ENCODE measurements around the gene ARHGAP26.

Gene ARHGAP26

DNA sequence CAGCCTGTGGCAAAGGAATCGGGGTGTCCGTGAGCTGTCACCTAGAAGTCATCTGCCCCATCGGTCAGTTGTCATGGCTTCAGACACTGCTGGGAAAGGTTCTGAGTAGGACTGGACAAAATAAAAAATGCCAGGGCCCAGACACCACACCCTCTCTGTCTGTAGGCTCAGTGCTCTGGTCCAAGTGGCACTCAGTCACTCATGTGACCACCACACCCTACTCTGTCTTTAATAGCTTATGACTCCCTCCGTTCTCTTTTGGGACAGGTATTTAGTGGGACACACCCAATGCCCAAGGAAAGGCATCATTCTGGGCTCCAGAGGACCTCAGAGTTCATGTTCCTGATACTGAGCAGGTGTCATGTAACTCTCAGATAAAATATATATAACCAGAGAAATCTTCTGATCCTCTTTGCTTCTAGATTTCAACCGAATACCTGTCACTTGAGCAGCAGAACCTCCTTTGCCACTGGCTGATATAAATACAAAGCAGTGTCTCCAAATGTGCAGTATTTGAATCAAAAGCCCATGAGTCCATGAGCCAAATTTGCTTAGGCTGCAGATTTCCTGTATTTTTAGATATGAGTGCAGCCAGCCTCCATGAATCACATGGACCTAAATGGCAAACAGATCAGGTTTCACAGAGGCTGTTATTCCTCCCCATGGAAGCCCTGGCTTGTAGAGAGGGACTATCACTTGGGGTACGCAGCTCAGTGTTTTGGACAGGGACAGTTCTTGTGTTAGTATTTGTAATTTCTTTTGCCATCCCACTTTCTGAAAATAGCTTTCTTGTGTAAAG is 272.0 kb downstream of the ARHGAP26 start:
- DNase-seq (ENCODE audit: low spot score) = no peak

- no peak for DNase-seq (ENCODE audit: low spot score)
Measured at GRCh38 chr5:143044265-143044664, 274.1 kb downstream of the ARHGAP26 start.

GRCh38 chr5:143045062-143045461 is 274.9 kb downstream of the ARHGAP26 start:
- no peak for DNase-seq (ENCODE audit: low spot score)

GRCh38 chr5:143046314-143046713 is 276.1 kb downstream of the ARHGAP26 start:
- DNase-seq (ENCODE audit: low spot score) = peak; percentile 43

DNA sequence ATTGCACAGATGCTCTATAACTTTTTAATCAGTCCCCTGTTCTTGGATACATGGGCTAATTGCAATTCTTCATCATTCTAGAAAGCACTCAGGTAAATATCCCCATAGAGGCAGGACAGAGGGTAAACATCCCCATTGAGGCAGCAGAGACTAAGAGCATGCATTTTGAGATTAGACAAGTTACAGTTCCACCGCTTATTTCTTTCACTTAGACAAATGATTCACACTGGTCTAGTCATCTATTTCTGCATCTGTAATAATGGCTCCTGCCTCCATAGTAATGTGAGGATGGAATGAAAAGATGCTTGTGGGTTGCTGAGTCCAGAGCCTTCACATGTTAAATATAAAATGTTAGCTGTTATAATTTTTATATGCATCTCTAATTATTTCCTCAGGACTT is 276.9 kb downstream of the ARHGAP26 start:
- DNase-seq (ENCODE audit: low spot score) = no peak

DNA sequence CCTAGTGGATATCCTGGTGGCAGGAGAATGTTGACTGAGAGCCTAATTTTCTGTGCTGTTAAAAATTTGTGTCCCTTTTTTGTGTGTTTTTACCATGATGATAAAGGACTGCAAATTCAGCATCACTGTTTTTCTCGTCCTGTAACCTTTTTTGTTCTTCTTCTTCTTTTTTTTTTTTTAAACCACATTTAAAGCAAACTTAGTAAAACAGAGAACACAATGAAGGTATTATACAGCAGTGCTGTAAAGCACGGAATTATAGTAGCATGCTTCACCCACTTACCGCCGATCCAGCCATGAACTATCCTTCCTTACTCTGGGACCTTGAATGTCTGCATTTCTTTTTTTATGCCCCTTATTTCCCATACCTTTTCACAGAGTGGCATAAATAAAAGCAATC is 280.0 kb downstream of the ARHGAP26 start:
- no peak for DNase-seq (ENCODE audit: low spot score)

DNA sequence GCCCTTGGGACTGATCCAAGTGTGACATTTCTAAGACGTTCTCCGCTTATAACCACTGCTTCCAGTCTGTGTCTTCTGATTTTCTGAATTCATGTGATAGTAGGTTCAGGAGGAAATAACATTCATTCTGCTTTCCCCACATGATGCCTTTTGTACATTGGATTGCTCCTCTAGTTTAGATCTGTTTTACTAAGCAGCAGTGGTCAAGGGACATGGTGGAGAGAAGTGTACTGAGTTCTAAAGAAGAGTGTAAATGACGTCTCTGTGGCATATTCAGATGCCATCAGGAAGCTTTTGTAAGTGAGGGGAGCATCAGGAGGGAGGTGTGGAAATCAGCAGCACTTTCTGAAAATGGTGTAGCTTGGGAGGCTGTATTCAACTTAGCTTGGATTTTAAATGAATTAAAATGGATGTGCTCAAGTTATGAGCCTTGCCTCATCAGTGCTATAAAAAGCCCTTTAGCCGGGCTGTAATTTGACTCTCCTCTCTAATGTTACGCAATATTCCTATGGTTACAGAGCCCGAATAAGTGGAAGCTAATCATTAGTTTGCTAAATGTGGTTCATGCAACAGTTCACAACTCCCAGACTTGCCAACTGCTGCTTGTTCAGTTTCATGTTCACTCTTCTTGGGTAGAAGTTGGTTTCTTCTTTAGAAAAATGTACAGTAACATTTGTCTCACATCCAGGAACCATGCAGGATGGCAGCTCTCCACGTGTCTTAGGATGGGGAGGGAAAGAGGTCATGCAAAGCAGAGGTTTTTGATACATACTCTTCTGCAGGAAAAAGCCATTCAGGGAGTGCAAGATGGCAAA is 281.3 kb downstream of the ARHGAP26 start:
- peak; percentile 48 for DNase-seq (ENCODE audit: low spot score)

- no peak for DNase-seq (ENCODE audit: low spot score)
Measured at GRCh38 chr5:143052967-143053682, 282.9 kb downstream of the ARHGAP26 start.

- DNase-seq (ENCODE audit: low spot score) = no peak
Measured at GRCh38 chr5:143053780-143054179, 283.6 kb downstream of the ARHGAP26 start.

GRCh38 chr5:143054480-143054941 is 284.3 kb downstream of the ARHGAP26 start:
- no peak for DNase-seq (ENCODE audit: low spot score)

DNA sequence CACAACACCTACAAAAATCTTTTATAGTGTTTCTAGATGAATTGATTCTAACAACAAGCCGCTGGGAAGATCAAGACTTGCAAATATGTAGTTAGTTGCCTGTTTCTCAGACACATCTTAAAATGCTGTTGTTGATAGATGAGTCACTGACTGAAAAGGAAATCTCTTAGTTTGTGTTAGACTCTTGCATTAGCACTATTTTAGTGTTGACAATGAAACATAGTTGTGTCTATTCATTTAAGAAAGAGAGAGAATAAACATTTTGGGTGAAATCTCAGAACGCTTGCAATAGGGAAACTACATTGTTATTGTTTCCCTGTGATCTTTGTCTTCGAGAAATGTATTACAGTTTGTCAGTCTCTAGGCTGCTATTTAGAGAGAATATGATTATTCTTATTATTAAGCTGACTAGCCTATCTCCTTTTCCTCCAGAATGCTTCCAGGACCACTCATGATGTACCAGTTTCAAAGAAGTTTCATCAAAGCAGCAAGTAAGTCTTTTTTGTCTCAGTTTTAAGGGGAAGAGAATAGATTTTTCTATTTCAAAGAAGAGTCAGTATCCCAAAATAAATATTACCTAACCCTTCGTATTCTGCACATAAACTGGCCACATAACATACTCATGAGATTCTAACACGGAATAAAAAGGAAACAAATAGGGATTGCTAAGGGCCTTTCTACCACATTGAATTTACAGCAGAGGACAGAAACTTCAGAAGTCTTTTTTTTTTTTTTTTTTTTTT is 285.6 kb downstream of the ARHGAP26 start:
- DNase-seq (ENCODE audit: low spot score) = no peak

DNA sequence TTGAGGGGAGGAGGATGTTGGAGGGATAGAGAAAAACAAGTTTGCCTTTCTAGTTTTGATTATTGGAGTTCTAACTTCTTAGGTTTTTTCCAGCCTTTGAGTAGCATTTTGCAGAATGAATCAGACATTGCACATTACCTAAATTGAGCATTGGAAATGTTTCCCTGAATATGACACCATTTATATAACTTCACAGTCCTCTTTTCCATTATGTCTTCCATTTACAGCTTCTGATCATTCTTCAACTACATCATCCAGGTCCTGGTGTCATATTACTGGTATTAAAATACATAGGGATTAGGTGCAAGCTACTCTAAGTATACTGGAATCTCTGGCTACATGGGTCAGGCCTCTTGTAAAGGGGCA is 286.1 kb downstream of the ARHGAP26 start:
- no peak for DNase-seq (ENCODE audit: low spot score)

DNA sequence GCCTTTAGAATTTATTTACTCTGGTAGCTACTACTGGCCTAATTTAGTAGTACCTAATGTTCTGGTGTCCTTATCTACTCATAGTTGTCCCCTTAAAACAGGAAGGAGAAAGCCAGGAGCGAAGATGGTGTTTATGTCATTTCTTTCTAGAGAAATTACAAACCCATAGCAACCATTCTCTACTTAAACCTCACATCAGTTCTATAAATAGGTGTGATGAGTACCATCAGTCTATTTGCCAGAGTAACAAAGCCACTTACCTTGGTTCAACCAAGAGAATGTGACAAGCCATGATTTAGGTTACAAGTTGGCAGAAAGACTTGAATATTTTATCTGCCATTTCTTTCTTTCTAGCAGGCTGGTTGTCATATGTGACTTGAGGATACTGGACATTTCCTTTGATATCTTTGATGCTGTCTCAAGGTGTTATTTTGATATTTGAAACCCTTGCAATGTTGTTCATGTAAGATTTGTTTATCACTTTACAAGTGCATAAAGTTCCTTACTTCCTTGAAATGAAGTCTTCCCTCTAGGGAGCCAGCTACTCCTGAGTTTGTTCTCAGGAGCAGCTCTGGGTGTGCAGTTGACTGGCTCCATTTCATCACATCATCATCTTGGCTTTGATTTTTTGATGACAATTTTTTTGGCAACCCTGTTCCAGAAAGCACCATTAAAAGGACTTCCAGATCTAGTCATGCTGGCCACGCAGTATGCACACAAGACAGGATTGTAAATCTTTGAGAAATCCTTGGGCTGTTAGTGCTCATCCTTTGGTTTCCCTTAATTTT is 286.8 kb downstream of the ARHGAP26 start:
- no peak for DNase-seq (ENCODE audit: low spot score)

DNA sequence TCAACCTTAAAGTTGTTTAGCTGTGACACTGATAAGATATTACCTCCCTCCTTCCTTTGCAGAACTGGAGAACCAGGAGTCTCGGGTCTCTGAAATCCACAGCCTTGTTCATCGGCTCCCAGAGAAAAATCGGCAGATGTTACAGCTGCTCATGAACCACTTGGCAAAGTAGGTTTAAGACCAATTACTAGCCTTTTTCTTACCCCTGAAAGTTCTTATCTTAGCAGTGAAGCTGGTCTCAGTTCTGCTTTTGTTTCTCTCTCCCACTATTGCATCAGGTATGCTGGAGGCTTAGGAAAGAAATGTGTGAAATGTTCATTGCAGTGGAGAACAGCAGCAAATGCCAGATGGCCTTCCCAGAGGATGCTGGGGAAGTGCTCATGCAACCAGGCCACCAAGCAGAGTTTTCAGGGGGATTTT is 287.4 kb downstream of the ARHGAP26 start:
- no peak for DNase-seq (ENCODE audit: low spot score)

DNA sequence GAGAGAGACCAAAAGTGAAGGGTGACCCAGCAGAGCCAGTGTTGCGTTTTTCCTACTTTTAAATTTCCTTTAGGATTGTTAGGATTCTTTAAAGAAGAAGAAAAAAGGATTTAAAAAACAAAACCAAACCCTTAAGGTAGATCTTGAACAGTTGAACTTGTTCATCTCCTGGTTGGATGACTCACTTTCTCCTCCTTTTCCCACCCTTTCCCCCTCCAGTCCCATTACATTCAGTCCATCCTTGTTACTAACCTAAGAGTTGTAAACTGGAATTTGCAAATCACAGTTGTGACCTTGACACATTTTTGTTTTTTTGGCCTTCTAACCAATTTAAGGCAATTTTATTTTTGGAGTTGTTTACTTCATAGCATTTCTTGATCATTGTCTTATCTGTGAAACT is 289.2 kb downstream of the ARHGAP26 start:
- DNase-seq (ENCODE audit: low spot score) = no peak

- peak; percentile 69 for DNase-seq (ENCODE audit: low spot score)
Measured at GRCh38 chr5:143059976-143060765, 290.0 kb downstream of the ARHGAP26 start.

DNA sequence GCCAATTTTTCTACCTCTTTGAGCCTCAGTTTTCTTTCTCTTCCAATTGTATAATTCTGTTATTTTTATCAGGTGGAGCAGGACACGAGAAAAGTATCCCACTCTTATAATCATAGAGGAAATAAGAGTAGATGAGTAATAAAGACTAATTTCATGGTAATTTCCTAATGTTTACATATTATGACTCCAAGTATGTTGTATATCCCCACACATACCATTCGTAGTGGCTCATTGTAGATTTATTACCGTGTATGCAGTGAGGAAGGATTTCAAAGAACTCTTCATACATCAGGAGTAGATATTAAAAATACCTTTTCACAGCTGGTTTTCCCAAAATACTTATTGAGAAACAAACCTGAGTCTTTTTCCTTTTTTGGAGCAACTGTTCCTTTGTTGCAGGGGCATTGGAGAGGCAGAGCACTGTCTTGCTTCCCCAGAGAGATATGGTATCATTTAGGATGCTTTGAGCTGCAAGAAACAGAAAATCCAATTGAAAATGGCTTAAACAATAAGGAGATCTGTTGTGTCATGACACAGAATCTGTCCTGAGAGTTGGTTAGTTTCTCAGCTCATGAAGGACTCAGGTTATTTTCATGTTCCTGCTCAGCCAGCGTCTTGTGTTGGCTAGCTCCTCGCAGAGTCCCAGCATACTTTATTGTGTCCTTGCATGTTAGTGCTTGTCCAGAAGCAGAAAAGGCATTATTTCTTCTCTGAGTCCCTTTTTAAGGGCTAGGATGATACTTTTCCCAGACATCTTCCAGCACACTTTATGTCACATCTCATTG is 291.2 kb downstream of the ARHGAP26 start:
- no peak for DNase-seq (ENCODE audit: low spot score)

- no peak for DNase-seq (ENCODE audit: low spot score)
Measured at GRCh38 chr5:143062379-143062778, 292.2 kb downstream of the ARHGAP26 start.
